Hepatocyte (in vitro differentiated cells): ENCODE measurements around the gene FMOD. TPM values are rescaled to one million over a fixed set of nuclear protein-coding genes. Genes with fewer than 3 reads are reported as not detected.

ENCODE experiments used
- DNase-seq: peaks from one replicate; pipeline ENCODE4 v3.0.0-alpha.2; 2016; ENCODE audit warnings: low spot score
- H2AFZ ChIP-seq: fragments of 200-600 bp; sonication (generic); 2 replicates; pipeline ENCODE4 v1.6.0; 2016; ENCODE audit warnings: antibody characterized with exemption, mild to moderate bottlenecking
- H3K27ac ChIP-seq: fragments of 200-600 bp; sonication (generic); 2 replicates; pipeline ENCODE4 v1.5.1; 2016; ENCODE audit warnings: mild to moderate bottlenecking
- H3K27me3 ChIP-seq: fragments of 200-600 bp; sonication (generic); 2 replicates; pipeline ENCODE4 v1.6.1; 2016
- H3K36me3 ChIP-seq: fragments of 200-600 bp; sonication (generic); replicated peaks from 2 replicates; pipeline ENCODE4 v1.5.1; 2016; ENCODE audit warnings: low read depth; ENCODE audit not compliant: insufficient read depth
- H3K4me1 ChIP-seq: fragments of 200-600 bp; sonication (generic); 2 replicates; pipeline ENCODE4 v1.5.1; 2016; ENCODE audit warnings: mild to moderate bottlenecking, moderate library complexity; ENCODE audit not compliant: insufficient read depth
- H3K4me2 ChIP-seq: fragments of 200-600 bp; sonication (generic); 2 replicates; pipeline ENCODE4 v1.6.0; 2016
- H3K4me3 ChIP-seq: fragments of 200-600 bp; sonication (generic); 2 replicates; pipeline ENCODE4 v1.5.1; 2016; ENCODE audit warnings: mild to moderate bottlenecking
- H3K79me2 ChIP-seq: fragments of 200-600 bp; sonication (generic); 2 replicates; pipeline ENCODE4 v1.6.0; 2017; ENCODE audit warnings: mild to moderate bottlenecking
- H3K9me2 ChIP-seq: fragments of 200-600 bp; sonication (generic); replicated peaks from 2 replicates; pipeline ENCODE4 v1.6.0; 2017; ENCODE audit warnings: mild to moderate bottlenecking; ENCODE audit not compliant: insufficient read depth
- H3K9me3 ChIP-seq: fragments of 200-600 bp; sonication (generic); 2 replicates; pipeline ENCODE4 v1.5.1; 2016; ENCODE audit warnings: low read depth, mild to moderate bottlenecking
- H4K20me1 ChIP-seq: fragments of 200-600 bp; sonication (generic); 2 replicates; pipeline ENCODE4 v1.6.0; 2016; ENCODE audit warnings: mild to moderate bottlenecking; ENCODE audit not compliant: insufficient read depth, poor library complexity, severe bottlenecking
- EZH2 ChIP-seq: fragments of 200-600 bp; sonication (generic); IDR thresholded peaks from 2 replicates; pipeline ENCODE4 v1.6.1; 2016; ENCODE audit warnings: antibody characterized with exemption, mild to moderate bottlenecking, borderline replicate concordance
- EZH2phosphoT487 ChIP-seq: fragments of 200-600 bp; sonication (generic); IDR thresholded peaks from one replicate; pipeline ENCODE4 v1.6.1; 2018; ENCODE audit warnings: antibody characterized with exemption, mild to moderate bottlenecking, low read depth, moderate library complexity; ENCODE audit not compliant: unreplicated experiment, severe bottlenecking
- WGBS: methylation state at CpG from one replicate; pipeline ENCODE4 v1.1.6; 2016; ENCODE audit warnings: low lambda C conversion rate; ENCODE audit errors: missing lambda C conversion rate; 5-methylcytosine and 5-hydroxymethylcytosine counted together
- polyA plus RNA-seq: library from polyadenylated mRNA; unstranded; fragments of >200 nt; fragmentation: Nextera tagmentation; extraction: Ambion mirVana; gene quantifications from 2 replicates; pipeline ENCODE4 v1.2.1, GENCODE V29; 2016
- total RNA-seq: library from RNA; depleted of rRNA; stranded (reverse); fragments of >200 nt; gene quantifications from 2 replicates; pipeline ENCODE4 v1.2.3, GENCODE V29; 2014
- TF ChIP-seq, protein P1 (sequence below): fragments of 200-600 bp; sonication (generic); IDR thresholded peaks from 2 replicates; pipeline ENCODE4 v1.5.1; 2016; ENCODE audit warnings: antibody characterized with exemption, mild to moderate bottlenecking; ENCODE audit not compliant: poor library complexity

FMOD gene
- total and polyA plus RNA-seq, 2 experiments from 2014 or later = 118 to 161 TPM

DNA sequence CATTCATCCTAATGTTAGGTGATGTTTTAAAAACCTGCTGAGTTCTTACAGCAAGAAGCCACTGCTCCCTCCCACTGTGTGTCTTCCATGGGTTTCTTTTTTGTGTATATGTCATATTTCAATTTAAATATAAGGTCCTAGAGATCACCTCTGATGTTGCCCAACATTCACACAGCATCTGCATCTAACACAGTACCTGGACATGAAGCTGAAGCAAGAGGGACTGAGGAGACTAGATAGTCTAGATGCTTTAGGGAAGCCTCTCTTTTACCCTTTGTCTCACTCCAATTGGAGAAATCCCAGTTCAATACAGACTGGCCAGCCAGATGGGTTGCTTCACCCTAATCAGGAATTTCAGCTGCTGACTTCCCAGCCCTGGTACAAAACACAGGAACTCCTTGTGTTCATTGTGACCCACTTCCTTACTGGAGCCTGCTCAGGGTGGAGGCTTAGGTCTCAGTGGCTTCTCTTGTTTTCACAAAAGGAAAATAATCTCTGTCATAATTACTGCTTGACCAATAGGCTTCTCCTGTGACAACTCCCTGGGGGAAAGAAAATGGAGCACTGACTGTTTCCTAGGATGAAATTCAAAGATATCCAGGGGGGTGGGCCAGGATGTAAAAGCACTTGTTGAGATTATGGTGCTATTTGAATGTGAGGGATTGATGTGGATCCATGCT is 28.3 kb downstream of the FMOD start:
- DNase-seq = no peak
- Histone ChIP-seq H2AFZ (no peak overlapping the region), H3K36me3 (no peaks in the 10 kb centered on the region), H3K4me1 (peaks cover 69% of the 10 kb centered on the region), H3K4me3 (no peak overlapping the region), H3K27me3 (no peaks in the 10 kb centered on the region), H3K4me2 (no peak overlapping the region), H3K79me2 (no peaks in the 10 kb centered on the region), H4K20me1 (no peaks in the 10 kb centered on the region), H3K27ac (peak overlapping the region; percentile 9), H3K9me2 (no peaks in the 10 kb centered on the region), H3K9me3 (no peaks in the 10 kb centered on the region)
- TF ChIP-seq EZH2phosphoT487 = no peak

DNA sequence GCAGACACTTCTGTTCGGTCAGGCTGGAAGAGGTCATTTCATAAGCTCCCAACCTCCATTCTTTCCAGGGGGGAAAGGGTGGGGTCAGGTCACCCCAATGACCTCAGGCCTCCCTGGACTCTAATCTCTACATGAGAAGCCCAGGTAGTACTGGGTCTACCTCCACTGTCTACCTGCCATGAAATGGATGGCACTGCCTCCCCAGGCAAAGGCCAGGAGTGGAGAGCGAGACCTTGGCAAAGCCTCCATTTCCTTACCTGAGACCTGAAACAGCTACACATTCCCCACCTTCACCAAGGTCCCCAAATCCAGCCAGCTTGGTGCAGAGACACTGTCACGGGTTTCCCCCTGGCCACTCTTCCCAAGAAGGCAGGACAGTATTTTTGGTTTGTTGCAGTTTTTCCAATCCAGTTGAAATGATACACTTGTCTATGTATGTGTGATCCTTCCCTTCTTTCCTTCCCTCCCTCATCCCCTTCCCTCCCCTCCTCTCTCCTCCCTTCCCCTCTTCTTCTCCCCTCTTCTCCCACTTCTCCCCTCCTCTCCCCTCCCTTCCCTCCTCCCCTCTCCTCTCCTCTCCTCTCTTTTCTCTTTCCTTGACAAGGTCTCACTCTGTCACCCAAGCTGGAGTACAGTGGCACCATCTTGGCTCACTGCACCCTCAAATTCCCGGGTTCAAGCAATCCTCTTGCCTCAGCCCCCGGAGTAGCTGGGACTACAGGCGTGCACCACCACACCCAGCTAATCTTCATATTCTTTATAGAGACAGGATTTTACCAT is 29.5 kb downstream of the FMOD start:
- Histone ChIP-seq H3K27ac (peak overlapping the region; percentile 54), H3K79me2 (no peaks in the 10 kb centered on the region), H3K4me1 (peaks cover 70% of the 10 kb centered on the region), H3K4me2 (no peak overlapping the region), H3K9me3 (no peaks in the 10 kb centered on the region), H2AFZ (no peak overlapping the region), H3K9me2 (no peaks in the 10 kb centered on the region), H3K4me3 (no peak overlapping the region), H3K27me3 (no peaks in the 10 kb centered on the region), H4K20me1 (no peaks in the 10 kb centered on the region), H3K36me3 (no peaks in the 10 kb centered on the region)
- TF ChIP-seq EZH2 = no peak
- no peak for TF ChIP-seq EZH2phosphoT487
- TF ChIP-seq, protein P1, sequence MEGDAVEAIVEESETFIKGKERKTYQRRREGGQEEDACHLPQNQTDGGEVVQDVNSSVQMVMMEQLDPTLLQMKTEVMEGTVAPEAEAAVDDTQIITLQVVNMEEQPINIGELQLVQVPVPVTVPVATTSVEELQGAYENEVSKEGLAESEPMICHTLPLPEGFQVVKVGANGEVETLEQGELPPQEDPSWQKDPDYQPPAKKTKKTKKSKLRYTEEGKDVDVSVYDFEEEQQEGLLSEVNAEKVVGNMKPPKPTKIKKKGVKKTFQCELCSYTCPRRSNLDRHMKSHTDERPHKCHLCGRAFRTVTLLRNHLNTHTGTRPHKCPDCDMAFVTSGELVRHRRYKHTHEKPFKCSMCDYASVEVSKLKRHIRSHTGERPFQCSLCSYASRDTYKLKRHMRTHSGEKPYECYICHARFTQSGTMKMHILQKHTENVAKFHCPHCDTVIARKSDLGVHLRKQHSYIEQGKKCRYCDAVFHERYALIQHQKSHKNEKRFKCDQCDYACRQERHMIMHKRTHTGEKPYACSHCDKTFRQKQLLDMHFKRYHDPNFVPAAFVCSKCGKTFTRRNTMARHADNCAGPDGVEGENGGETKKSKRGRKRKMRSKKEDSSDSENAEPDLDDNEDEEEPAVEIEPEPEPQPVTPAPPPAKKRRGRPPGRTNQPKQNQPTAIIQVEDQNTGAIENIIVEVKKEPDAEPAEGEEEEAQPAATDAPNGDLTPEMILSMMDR = no peak
- 85% methylated on average over 6 of the region's 6 CpGs for WGBS
- DNase-seq = no peak

DNA sequence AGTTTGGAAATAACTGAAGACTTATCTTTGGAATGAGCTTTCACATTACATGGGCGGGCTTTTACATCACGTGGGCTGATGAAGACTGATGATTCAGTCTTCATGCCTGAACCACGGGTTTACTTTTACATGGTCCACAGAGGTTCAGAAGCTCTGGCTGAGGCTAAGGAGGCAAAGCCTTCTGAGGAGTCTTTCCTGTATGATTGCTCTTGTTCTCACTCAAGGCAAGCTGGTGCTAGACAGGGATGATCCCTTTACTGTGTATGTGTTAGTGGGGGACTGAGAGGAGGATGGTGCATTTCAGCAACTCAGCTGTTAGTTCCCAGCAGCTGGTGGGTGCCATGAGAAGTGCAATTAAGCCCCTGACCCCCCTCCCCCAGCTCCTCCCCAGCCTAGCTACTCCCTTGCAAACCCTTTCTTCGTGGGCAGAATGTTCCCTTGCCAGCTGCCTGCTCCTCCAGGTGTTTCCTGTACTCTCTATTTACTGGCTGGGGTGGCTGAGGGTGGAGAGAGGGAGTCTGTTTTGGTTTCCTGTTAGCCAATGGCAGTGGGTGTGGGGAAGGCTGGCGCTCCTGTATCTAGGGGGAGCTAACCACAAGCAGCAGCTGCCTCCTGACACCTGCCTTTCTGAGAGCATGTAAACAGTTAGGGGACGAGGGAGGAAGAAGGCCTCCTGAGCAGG is 30.2 kb downstream of the FMOD start:
- Histone ChIP-seq H3K9me2 (no peaks in the 10 kb centered on the region), H3K4me3 (no peak overlapping the region), H3K4me1 (peaks cover 70% of the 10 kb centered on the region), H3K36me3 (no peaks in the 10 kb centered on the region), H3K79me2 (no peaks in the 10 kb centered on the region), H3K9me3 (no peaks in the 10 kb centered on the region), H2AFZ (no peak overlapping the region), H4K20me1 (no peaks in the 10 kb centered on the region), H3K27me3 (no peaks in the 10 kb centered on the region), H3K27ac (peak overlapping the region; percentile 54), H3K4me2 (no peak overlapping the region)
- WGBS = 39% methylated on average over 6 of the region's 6 CpGs
- peak; percentile 59 for DNase-seq
- TF ChIP-seq, protein P1 = no peak
- no peak for TF ChIP-seq EZH2phosphoT487
- no peak for TF ChIP-seq EZH2

DNA sequence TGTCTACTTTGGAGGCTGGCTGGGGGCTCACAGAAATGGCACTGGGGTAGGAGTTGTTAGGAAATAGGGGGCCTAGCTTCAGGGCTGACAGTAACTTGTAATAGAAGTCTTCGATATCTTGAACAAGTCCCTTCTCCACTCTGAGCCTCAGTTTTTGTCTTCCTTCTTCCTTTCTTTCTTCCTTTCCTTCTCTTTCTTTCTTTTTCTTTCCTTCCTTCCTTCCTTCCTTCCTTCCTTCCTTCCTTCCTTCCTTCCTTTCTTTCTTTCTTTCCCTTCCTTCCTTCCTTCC is 32.7 kb downstream of the FMOD start:
- no peaks in the 10 kb centered on the region for H3K79me2 ChIP-seq
- no peak for TF ChIP-seq EZH2
- TF ChIP-seq EZH2phosphoT487 = no peak
- TF ChIP-seq, protein P1 = no peak
- H3K27me3 ChIP-seq = no peaks in the 10 kb centered on the region
- peaks cover 46% of the 10 kb centered on the region for H3K4me1 ChIP-seq
- H3K4me2 ChIP-seq = no peak overlapping the region
- H3K9me2 ChIP-seq = no peaks in the 10 kb centered on the region
- DNase-seq = no peak
- H3K4me3 ChIP-seq = no peak overlapping the region
- no peaks in the 10 kb centered on the region for H3K9me3 ChIP-seq
- H2AFZ ChIP-seq = no peak overlapping the region
- H4K20me1 ChIP-seq = no peaks in the 10 kb centered on the region
- H3K27ac ChIP-seq = peak overlapping the region; percentile 84
- no peaks in the 10 kb centered on the region for H3K36me3 ChIP-seq
- 86% methylated on average over 1 of the region's 1 CpG for WGBS
